Upper lobe of right lung (tissue), 1 donor: ENCODE measurements around the gene IDI1. TPM values are rescaled to one million over a fixed set of nuclear protein-coding genes. Genes with fewer than 3 reads are reported as not detected.
"Not testable (repeated sequence)": the region's sequence is repeated elsewhere in the genome, so short reads cannot be mapped to it uniquely, and the experiment has no call there.

Experiments
- ATAC-seq: fragments of 200-7000 bp; cut with Tn5 transposase; one replicate; pipeline ENCODE4 v1.9.1; 2020; ENCODE audit warnings: mild to moderate bottlenecking, moderate library complexity
- DNase-seq: peaks from one replicate; pipeline ENCODE4 v3.0.0-alpha.2; 2020
- H3K27ac ChIP-seq: fragments of 200-600 bp; one replicate; pipeline ENCODE4 v1.8.0; 2022
- H3K27me3 ChIP-seq: fragments of 200-600 bp; one replicate; pipeline ENCODE4 v1.8.0; 2022; ENCODE audit warnings: mild to moderate bottlenecking
- H3K36me3 ChIP-seq: fragments of 200-600 bp; one replicate; pipeline ENCODE4 v1.8.0; 2022
- H3K4me1 ChIP-seq: fragments of 200-600 bp; one replicate; pipeline ENCODE4 v1.8.0; 2022
- H3K4me3 ChIP-seq: fragments of 200-600 bp; one replicate; pipeline ENCODE4 v1.8.0; 2022; ENCODE audit warnings: mild to moderate bottlenecking
- H3K9me3 ChIP-seq: fragments of 200-600 bp; one replicate; pipeline ENCODE4 v1.8.0; 2022
- intact Hi-C: fragments of 100-400 bp; cut with DNase I; formaldehyde crosslinking; loops from one replicate; pipeline ENCODE4 v1.11.0; 2022
- total RNA-seq: library from RNA; stranded (reverse); fragmentation: NEBNext Ultra II Directional; extraction: Animal tissue kit (Norgen Biotek cat#: 25700); gene quantifications from one replicate; pipeline ENCODE4 v1.2.1, GENCODE V29; 2021
- TF ChIP-seq, protein P1 (sequence below): fragments of 200-600 bp; IDR thresholded peaks from one replicate; pipeline ENCODE4 v1.8.0; 2022; ENCODE audit warnings: antibody characterized with exemption
- donor health status: DM: no; HTN: yes; CAD: no; lungs with severe emphysema.

The IDI1 gene
- total RNA-seq, 1 donor from 2014 or later: 68.5 TPM

DNA sequence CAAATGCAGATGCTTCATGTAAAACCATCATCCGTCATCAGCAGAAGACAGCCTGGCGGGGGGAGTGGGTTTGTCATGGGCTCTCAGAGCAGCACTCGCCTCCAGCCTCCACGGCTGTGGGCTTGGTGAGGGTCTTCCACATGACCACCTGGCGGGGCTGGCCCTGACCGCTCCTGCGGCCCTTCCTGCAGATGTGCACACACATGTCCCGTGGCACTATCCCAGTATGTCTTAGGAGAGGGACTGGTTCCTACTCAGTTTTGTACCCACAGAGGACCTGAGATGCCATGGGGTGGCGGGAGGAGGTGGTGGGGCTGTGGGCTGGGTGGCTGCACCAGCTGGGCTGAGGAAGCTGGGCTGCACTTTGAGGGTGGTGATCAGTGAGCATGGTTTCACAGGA lies 28.0 kb downstream of the IDI1 start:
- DNase-seq (no peak), ATAC-seq (peak; percentile 35)
- Histone ChIP-seq H3K9me3 (no peaks in the 10 kb centered on the region), H3K4me3 (no peak overlapping the region), H3K36me3 (peaks cover 37% of the 10 kb centered on the region), H3K27ac (no peak overlapping the region), H3K4me1 (no peaks in the 10 kb centered on the region), H3K27me3 (no peaks in the 10 kb centered on the region)
- TF ChIP-seq, protein P1, sequence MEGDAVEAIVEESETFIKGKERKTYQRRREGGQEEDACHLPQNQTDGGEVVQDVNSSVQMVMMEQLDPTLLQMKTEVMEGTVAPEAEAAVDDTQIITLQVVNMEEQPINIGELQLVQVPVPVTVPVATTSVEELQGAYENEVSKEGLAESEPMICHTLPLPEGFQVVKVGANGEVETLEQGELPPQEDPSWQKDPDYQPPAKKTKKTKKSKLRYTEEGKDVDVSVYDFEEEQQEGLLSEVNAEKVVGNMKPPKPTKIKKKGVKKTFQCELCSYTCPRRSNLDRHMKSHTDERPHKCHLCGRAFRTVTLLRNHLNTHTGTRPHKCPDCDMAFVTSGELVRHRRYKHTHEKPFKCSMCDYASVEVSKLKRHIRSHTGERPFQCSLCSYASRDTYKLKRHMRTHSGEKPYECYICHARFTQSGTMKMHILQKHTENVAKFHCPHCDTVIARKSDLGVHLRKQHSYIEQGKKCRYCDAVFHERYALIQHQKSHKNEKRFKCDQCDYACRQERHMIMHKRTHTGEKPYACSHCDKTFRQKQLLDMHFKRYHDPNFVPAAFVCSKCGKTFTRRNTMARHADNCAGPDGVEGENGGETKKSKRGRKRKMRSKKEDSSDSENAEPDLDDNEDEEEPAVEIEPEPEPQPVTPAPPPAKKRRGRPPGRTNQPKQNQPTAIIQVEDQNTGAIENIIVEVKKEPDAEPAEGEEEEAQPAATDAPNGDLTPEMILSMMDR: no peak
- intact Hi-C loops: no loop called here

DNA sequence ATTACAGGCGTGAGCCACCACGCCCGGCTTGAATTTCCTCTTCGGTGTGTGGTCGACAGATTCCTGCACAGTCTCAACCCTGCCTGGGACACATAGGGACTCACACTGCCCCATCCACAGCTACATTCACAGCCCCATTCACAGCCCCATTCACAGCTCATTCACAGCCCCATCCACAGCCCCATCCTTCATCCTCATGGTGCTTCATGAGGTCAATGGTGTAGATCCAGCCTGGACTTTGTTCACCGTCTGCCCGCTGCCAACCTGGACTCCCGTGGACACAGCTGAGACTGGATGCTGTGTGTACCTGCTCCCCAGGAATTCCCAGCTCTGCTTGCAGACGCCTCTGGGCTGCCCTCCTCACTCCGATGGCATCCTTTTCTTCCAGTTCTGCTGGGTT lies 28.5 kb downstream of the IDI1 start:
- Histone ChIP-seq H3K4me1 (no peaks in the 10 kb centered on the region), H3K27me3 (no peaks in the 10 kb centered on the region), H3K9me3 (no peaks in the 10 kb centered on the region), H3K36me3 (peaks cover 42% of the 10 kb centered on the region), H3K4me3 (no peak overlapping the region), H3K27ac (no peak overlapping the region)
- intact Hi-C loops: no loop called here
- TF ChIP-seq, protein P1: no peak
- peak; percentile 48 for ATAC-seq
- DNase-seq: no peak

DNA sequence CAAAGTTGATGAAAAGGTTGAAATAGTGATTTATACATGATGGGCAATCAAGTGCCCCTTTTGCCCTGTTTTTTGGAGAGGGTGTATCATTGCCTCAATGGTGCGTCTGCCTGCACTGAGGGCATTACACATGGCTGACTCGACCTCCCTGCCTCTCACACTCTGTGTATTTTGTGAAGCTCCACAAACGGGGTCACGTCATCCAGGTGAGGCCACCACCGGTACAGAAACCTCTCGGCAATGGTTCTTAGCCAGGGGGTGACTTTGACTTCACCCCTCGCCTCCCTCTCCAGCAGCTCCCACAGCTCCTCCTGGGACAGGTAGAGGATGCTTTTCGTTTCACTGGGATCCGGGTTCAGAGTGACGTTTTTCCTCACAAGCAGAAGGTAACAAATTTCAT lies 29.6 kb downstream of the IDI1 start:
- ATAC-seq: no peak

GRCh38 chr10:1015688-1016087 lies 33.2 kb downstream of the IDI1 start:
- intact Hi-C loops: no loop called here
- H3K27ac ChIP-seq: no peak overlapping the region
- ATAC-seq: peak; percentile 23
- TF ChIP-seq, protein P1: no peak
- DNase-seq: no peak
- H3K36me3 ChIP-seq: peaks cover 86% of the 10 kb centered on the region
- H3K27me3 ChIP-seq: no peaks in the 10 kb centered on the region
- no peaks in the 10 kb centered on the region for H3K4me1 ChIP-seq
- H3K4me3 ChIP-seq: no peak overlapping the region
- no peaks in the 10 kb centered on the region for H3K9me3 ChIP-seq

More for the DNA sequence above, 29.6 kb downstream of the IDI1 start:
- Histone ChIP-seq H3K27ac (no peak overlapping the region), H3K27me3 (no peaks in the 10 kb centered on the region), H3K4me3 (no peak overlapping the region), H3K4me1 (no peaks in the 10 kb centered on the region), H3K36me3 (peaks cover 50% of the 10 kb centered on the region), H3K9me3 (no peaks in the 10 kb centered on the region)
- no peak for DNase-seq
- TF ChIP-seq, protein P1: no peak
- intact Hi-C loops: no loop called here

DNA sequence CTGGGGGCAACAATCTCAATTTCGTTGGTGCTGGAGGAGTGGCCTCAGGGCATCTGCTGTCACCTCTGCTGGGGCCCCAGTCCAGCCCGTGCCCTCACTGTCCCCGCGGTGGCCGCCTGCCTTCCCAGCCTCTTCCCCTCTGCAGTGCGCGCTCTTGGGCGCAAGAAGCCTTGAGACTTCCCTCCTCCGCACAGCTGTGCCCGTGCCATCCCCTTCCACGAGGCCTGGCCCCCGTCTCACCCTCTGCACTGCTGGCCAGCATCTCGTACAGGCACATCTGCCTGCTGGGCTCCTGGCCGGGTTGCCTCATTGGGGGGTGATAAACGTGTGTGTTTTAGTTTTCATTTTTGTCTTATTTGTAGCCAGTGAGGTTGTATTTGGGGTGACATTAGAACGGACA lies 37.2 kb downstream of the IDI1 start:
- H3K27me3 ChIP-seq: no peaks in the 10 kb centered on the region
- peaks cover 96% of the 10 kb centered on the region for H3K36me3 ChIP-seq
- intact Hi-C loops: no loop called here
- DNase-seq: no peak
- TF ChIP-seq, protein P1: no peak
- ATAC-seq: peak; percentile 30
- no peak overlapping the region for H3K27ac ChIP-seq
- H3K4me1 ChIP-seq: no peaks in the 10 kb centered on the region
- no peak overlapping the region for H3K4me3 ChIP-seq
- no peaks in the 10 kb centered on the region for H3K9me3 ChIP-seq

- TF ChIP-seq, protein P1: no peak
- Histone ChIP-seq H3K4me3 (no peak overlapping the region), H3K4me1 (no peaks in the 10 kb centered on the region), H3K27me3 (no peaks in the 10 kb centered on the region), H3K9me3 (no peaks in the 10 kb centered on the region), H3K27ac (no peak overlapping the region), H3K36me3 (peaks cover 96% of the 10 kb centered on the region)
- intact Hi-C loops: no loop called here
- ATAC-seq (peak; percentile 37), DNase-seq (no peak)
Measured at GRCh38 chr10:1010703-1011102, 38.2 kb downstream of the IDI1 start.

GRCh38 chr10:1009947-1010346 lies 39.0 kb downstream of the IDI1 start:
- H3K4me3 ChIP-seq, H3K27me3 ChIP-seq, intact Hi-C loops, DNase-seq, H3K27ac ChIP-seq, H3K9me3 ChIP-seq, ATAC-seq, H3K4me1 ChIP-seq: not testable (repeated sequence)
- peaks cover 100% of the 10 kb centered on the region for H3K36me3 ChIP-seq
